ENCODE measurements around the gene NEU2.
A peak's percentile ranks its signal among the peaks of the same experiment; 100 is the strongest.

Gene NEU2

GRCh38 chr2:233053928-233054784, 21.7 kb downstream of the NEU2 start:
- Histone ChIP-seq H3K4me3 (ENCODE audit: low read length) (no peak overlapping the region), H3K27me3 (ENCODE audit: control insufficient read depth, low read length) (peaks cover 5% of the 10 kb centered on the region), H3K9me3 (ENCODE audit: control insufficient read depth, insufficient read depth, low read length) (no peaks in the 10 kb centered on the region), H4K20me1 (ENCODE audit: control insufficient read depth, insufficient read depth, low read depth, low read length) (no peaks in the 10 kb centered on the region), H3K79me2 (ENCODE audit: control insufficient read depth, low read length) (no peaks in the 10 kb centered on the region), H3F3A (ENCODE audit: control insufficient read depth, insufficient read depth) (no peaks in the 10 kb centered on the region), H3K27ac (ENCODE audit: low read depth, low read length) (no peak overlapping the region), H3K36me3 (ENCODE audit: control insufficient read depth, low read length) (no peaks in the 10 kb centered on the region), H3K9me2 (replicated peaks; ENCODE audit: control insufficient read depth, low read length) (no peaks in the 10 kb centered on the region), H3K4me1 (ENCODE audit: control insufficient read depth, low read length) (peaks cover 6% of the 10 kb centered on the region; the same call in 1 of the 2 replicates), H3K4me2 (ENCODE audit: low read length) (peak overlapping the region; percentile 43; the same call in 1 of the 2 replicates)
- TF ChIP-seq CTCF (IDR thresholded peaks at IDR 0.05; ENCODE audit: low read depth, low read length, poor library complexity, severe bottlenecking) (peak; percentile 99), EZH2phosphoT487 (IDR thresholded peaks at IDR 0.05; ENCODE audit: borderline replicate concordance, low read length) (no peak)

- Histone ChIP-seq H3K9me3 (ENCODE audit: control insufficient read depth, insufficient read depth, low read length) (no peaks in the 10 kb centered on the region), H3K4me1 (ENCODE audit: control insufficient read depth, low read length) (peaks cover 16% of the 10 kb centered on the region), H4K20me1 (ENCODE audit: control insufficient read depth, insufficient read depth, low read depth, low read length) (no peaks in the 10 kb centered on the region), H3K4me3 (ENCODE audit: low read length) (no peak overlapping the region), H3K27me3 (ENCODE audit: control insufficient read depth, low read length) (peaks cover 5% of the 10 kb centered on the region), H3K36me3 (ENCODE audit: control insufficient read depth, low read length) (peaks cover 1% of the 10 kb centered on the region), H3K27ac (ENCODE audit: low read depth, low read length) (no peak overlapping the region), H3K9me2 (replicated peaks; ENCODE audit: control insufficient read depth, low read length) (no peaks in the 10 kb centered on the region), H3K79me2 (ENCODE audit: control insufficient read depth, low read length) (peaks cover 2% of the 10 kb centered on the region), H3K4me2 (ENCODE audit: low read length) (no peak overlapping the region), H3F3A (ENCODE audit: control insufficient read depth, insufficient read depth) (no peaks in the 10 kb centered on the region)
- no peak for TF ChIP-seq CTCF (IDR thresholded peaks at IDR 0.05; ENCODE audit: low read depth, low read length, poor library complexity, severe bottlenecking)
- no peak for TF ChIP-seq EZH2phosphoT487 (IDR thresholded peaks at IDR 0.05; ENCODE audit: borderline replicate concordance, low read length)
Observed at GRCh38 chr2:233055362-233055761, 22.9 kb downstream of the NEU2 start.

- H4K20me1 ChIP-seq (ENCODE audit: control insufficient read depth, insufficient read depth, low read depth, low read length), result 0 out of 2 replicates have a peak, but pooled peaks cover 8% of the 10 kb centered on the region
- peaks cover 5% of the 10 kb centered on the region for H3K27me3 ChIP-seq (ENCODE audit: control insufficient read depth, low read length)
- peaks cover 15% of the 10 kb centered on the region for H3K36me3 ChIP-seq (ENCODE audit: control insufficient read depth, low read length)
- no peak for TF ChIP-seq EZH2phosphoT487 (IDR thresholded peaks at IDR 0.05; ENCODE audit: borderline replicate concordance, low read length)
- TF ChIP-seq CTCF (IDR thresholded peaks at IDR 0.05; ENCODE audit: low read depth, low read length, poor library complexity, severe bottlenecking), result no peak
- peaks cover 5% of the 10 kb centered on the region; the same call in 1 of the 2 replicates for H3F3A ChIP-seq (ENCODE audit: control insufficient read depth, insufficient read depth)
- H3K4me2 ChIP-seq (ENCODE audit: low read length), result no peak overlapping the region
- no peak overlapping the region for H3K4me3 ChIP-seq (ENCODE audit: low read length)
- H3K79me2 ChIP-seq (ENCODE audit: control insufficient read depth, low read length), result peaks cover 19% of the 10 kb centered on the region
- H3K27ac ChIP-seq (ENCODE audit: low read depth, low read length), result no peak overlapping the region
- no peaks in the 10 kb centered on the region for H3K9me2 ChIP-seq (replicated peaks; ENCODE audit: control insufficient read depth, low read length)
- peaks cover 26% of the 10 kb centered on the region for H3K4me1 ChIP-seq (ENCODE audit: control insufficient read depth, low read length)
- no peaks in the 10 kb centered on the region for H3K9me3 ChIP-seq (ENCODE audit: control insufficient read depth, insufficient read depth, low read length)
Observed at GRCh38 chr2:233056961-233057605, 24.6 kb downstream of the NEU2 start.
